HG02970 (cell line): ENCODE data around the gene SOHLH1.

ENCODE experiments used
- ATAC-seq: cut with Tn5 transposase; IDR thresholded peaks from one replicate; pipeline ENCODE4 v1.9.1; 2021; ENCODE audit warnings: mild to moderate bottlenecking, moderate library complexity, moderate number of reproducible peaks; ENCODE audit not compliant: unreplicated experiment, low FRiP score

SOHLH1 gene, protein sequence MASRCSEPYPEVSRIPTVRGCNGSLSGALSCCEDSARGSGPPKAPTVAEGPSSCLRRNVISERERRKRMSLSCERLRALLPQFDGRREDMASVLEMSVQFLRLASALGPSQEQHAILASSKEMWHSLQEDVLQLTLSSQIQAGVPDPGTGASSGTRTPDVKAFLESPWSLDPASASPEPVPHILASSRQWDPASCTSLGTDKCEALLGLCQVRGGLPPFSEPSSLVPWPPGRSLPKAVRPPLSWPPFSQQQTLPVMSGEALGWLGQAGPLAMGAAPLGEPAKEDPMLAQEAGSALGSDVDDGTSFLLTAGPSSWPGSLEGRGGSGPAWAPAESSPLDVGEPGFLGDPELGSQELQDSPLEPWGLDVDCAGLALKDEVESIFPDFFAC

DNA sequence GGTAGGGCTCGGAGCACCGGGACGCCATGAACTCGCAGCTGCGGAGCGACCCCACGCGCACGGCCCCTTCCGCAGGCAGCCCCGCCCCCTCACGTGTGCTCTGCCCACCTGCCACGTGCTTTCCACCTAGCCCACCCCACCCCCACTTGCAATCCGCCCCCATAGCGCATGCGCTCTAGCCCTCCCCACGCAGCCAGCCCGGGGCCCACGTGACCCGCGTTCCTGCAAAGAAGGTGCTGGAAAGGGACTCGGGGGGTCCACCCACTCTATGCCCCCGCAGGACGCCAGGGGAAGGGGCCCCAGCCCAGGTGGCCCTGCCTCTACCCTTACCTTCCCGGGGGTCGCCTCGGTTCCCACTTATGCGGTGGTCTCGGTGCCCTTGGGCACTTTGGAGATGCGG is at the start of gene SOHLH1:
TSS of gene SOHLH1 (minus strand) at position 42 of the 400 bp plus-strand sequence. CDS start at position 28, 14 bp downstream.
- ATAC-seq, result no peak

DNA sequence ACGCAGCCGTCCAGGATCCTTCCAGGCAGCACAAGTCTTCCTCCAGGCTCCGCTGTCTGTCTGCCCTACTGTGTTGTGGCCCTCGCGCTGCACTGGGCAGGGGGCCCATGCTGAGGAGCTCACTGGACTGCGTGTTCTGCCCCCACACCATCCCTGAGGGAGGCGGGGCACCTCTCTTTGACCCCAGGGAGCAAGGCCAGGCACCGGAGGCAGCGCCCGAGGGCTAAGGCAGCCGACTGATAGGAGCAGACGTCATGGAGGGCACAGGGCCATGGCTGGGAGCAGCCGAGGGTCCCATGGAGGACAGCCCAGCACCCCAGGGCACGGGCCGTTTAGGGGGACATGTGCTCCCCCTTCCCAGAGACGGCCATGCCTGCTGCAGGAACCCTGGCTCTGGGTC is 49.4 kb upstream of the SOHLH1 start:
- no peak for ATAC-seq

GRCh38 chr9:135747311-135747710 is 48.0 kb upstream of the SOHLH1 start:
- no peak for ATAC-seq

GRCh38 chr9:135746565-135746964 is 47.3 kb upstream of the SOHLH1 start:
- no peak for ATAC-seq

DNA sequence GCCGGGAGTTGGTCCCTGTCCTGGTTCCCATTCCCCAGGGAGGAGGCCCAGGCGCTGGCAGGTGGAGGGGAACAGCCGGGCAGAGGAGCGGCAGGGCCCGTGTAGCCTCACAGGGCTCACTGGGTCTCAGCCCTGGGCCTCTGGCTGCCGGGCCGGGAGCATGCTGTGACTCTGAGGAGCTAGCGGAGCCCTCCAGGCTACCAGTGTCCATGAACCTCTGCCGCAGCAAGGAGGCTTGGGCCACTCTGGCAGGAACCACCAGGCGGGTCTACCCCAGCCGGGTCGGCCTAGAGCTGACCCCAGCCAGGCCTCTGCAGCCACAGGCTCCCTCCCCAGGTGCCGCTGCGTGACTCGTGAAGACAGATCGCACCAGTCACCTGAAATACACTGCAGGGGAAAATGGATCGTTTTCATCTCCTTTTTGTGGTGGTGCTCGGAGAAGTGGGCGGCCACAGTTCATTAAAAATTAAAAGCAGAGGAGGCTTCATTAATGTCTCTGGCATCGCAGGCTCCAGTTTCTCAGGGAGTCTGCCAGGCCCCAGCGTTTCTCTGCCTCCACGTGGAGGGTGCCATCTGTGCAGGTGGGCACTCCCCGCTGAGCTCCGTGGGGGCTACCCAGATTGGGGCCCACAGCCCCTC is 46.5 kb upstream of the SOHLH1 start:
- no peak for ATAC-seq

DNA sequence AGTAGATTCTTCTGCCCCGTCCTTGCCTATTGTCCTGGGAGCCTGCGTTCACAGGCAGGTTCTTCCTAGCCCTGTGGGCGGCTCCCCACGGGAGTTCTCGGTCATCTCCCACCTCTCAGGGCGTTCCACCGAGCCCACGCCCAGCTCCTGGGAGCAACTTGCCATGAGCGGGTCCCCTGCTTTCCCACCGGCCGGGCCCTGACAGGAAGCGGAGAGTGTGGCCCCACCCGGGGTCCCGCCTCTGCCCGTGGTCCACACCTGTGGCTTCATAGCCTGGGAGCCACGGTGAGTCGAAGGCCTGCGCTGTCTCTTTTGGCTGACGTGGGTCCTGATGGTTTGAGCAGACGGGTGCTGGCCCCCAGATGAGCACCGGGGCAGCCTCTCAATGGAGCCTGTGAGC is 45.9 kb upstream of the SOHLH1 start:
- no peak for ATAC-seq

GRCh38 chr9:135744333-135745070 is 45.2 kb upstream of the SOHLH1 start:
- no peak for ATAC-seq

- ATAC-seq, result no peak
Measured at GRCh38 chr9:135743546-135744332, 44.5 kb upstream of the SOHLH1 start.

GRCh38 chr9:135743021-135743420 is 43.7 kb upstream of the SOHLH1 start:
- no peak for ATAC-seq

- ATAC-seq, result no peak
Measured at GRCh38 chr9:135741276-135742219, 42.3 kb upstream of the SOHLH1 start.

- no peak for ATAC-seq
Measured at GRCh38 chr9:135739271-135740220, 40.3 kb upstream of the SOHLH1 start.

DNA sequence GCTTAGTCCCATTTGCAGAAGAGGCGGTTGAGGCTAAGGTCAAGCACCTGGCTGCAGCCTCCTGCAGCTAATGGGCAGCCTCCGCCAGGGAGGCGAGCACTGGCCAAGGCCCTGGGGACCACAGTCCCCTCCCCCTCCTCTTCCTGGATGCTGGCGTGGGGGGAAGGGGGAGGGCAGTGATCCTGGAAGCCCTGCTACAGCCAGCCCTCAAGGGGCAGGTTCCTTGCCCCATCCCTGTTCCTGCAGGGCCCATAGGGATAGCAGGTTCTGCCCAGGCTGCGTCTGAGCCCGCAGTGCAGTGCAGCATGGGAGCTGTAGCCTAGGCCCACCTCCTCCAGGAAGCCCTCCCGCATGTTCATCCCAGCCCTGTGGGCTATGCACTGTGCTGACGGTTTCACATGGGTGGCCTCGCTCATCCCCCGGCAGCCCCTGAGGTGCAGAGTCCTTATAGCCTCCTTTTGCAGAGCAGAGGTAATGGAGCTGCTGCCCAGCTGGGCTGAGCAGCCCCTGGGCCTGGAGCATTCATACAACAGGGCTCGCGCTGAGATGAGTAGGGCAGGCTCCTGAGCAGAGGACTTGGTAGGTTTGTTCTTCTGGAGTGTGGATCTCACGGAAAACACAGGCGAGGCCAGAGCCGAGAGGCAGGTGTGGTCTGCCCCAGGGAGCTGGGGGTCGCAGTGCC is 38.7 kb upstream of the SOHLH1 start:
- ATAC-seq, result no peak

- no peak for ATAC-seq
Measured at GRCh38 chr9:135736979-135737839, 37.9 kb upstream of the SOHLH1 start.

DNA sequence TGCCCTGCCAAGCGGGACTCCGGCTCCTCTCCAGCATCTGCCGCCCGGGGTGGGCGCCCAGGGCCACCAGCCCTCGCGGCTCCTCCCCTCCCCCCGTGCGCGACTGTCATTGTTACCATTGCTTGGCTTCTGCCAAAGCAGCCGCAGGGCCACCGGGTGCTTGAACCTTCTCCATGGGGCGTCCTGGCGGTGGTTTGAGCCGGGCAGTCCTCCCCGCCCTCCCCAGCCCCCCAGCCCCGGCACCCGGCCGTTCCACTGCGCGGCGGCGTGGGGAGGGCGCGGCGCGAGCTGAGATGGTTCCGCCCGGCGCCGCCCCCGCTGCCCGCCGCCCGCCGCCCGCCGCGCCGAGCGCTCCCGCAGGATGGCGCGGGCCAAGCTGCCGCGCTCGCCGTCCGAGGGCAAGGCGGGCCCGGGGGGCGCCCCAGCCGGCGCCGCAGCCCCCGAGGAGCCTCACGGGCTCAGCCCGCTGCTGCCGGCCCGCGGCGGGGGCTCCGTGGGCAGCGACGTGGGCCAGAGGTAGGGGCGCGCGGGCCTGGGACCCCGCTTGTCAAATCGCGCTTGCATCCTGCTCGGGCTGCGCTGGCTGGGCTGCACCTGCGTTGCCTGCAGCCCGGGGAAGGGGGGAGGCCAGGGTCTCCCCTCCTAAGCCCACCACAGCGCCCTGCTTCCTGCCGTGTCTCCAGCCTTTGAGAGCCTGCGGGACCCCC is 37.1 kb upstream of the SOHLH1 start:
- no peak for ATAC-seq

DNA sequence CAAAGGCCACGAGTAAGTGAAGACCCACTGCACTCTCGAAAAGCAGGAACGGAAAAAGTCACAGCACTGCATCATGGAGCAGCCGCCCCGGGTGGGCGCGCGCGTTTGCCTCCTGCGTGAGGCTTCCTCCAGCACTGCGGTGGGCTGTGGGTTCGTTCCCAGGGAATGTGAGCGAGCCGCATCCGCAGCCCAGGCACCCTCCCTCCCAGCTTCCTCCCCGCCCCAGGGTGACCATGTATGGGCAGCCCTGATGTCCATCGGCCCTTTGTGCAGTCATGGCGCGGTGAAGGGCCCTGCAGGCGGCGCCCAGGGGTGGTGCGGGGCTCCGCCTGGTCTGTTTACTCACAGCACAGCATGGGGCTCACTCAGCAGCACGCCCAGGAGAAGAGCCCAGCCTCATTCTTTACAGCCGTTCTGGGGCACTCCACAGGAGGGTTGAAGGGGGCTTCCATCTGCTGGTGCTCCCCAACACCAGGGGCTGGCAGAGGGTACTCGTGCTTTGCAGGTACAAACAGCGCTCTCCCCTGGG is 35.4 kb upstream of the SOHLH1 start:
- ATAC-seq, result no peak
